Ovary (tissue), 9 donors: ENCODE measurements around the gene ARHGEF10L. TPM values are rescaled to one million over a fixed set of nuclear protein-coding genes. Genes with fewer than 3 reads are reported as not detected.

Experiments
- DNase-seq, 5 donors: peaks; one replicate each; pipeline ENCODE4 v3.0.0-alpha.2; 2019 to 2020
- H3K27ac ChIP-seq, 2 donors: fragments of 200-600 bp; one replicate each; pipeline versions ENCODE4 v1.5.1 to v1.8.0; 2019 to 2022
- H3K27me3 ChIP-seq: fragments of 200-600 bp; one replicate; pipeline ENCODE4 v1.8.0; 2022
- H3K36me3 ChIP-seq: fragments of 200-600 bp; sonication (generic); one replicate; pipeline ENCODE4 v1.5.1; 2019
- H3K4me1 ChIP-seq: one replicate; pipeline ENCODE4 v1.8.1; 2013; ENCODE audit warnings: mild to moderate bottlenecking, moderate library complexity; ENCODE audit not compliant: insufficient read depth
- H3K4me3 ChIP-seq: fragments of 200-600 bp; sonication (generic); one replicate; pipeline ENCODE4 v1.5.1; 2017
- H3K9me3 ChIP-seq, 2 donors: fragments of 200-600 bp in 1 of 2; sonication (generic) in 1 of 2; one replicate each; pipeline versions ENCODE4 v1.5.1 to v1.8.1; 2013 to 2019; ENCODE audit warnings: mild to moderate bottlenecking in 1 of 2, moderate library complexity in 1 of 2
- EP300 ChIP-seq: sonication (generic); formaldehyde crosslinking; IDR thresholded peaks from one replicate; pipeline ENCODE4 v1.6.1; 2017; ENCODE audit warnings: antibody characterized with exemption
- POLR2A ChIP-seq: fragments of 450-650 bp; IDR thresholded peaks from one replicate; pipeline ENCODE4 v1.6.1; 2017; ENCODE audit warnings: antibody characterized with exemption, mild to moderate bottlenecking, moderate library complexity
- WGBS, 3 donors: extraction: QIAGEN DNeasy Blood & Tissue Kit in 1 of 3; methylation state at CpG; one replicate each; pipeline versions ENCODE4 v1.1.5 to v1.1.7; 2013 to 2017; 5-methylcytosine and 5-hydroxymethylcytosine counted together
- intact Hi-C, 4 donors: fragments of 100-400 bp; cut with DNase I; formaldehyde crosslinking; loops; one replicate each; pipeline versions ENCODE4 v1.11.0 to v1.15.1; 2022 to 2023
- polyA plus RNA-seq, 2 donors: library from polyadenylated mRNA; stranded (reverse); fragments of 200-250 nt in 1 of 2; fragments of 350-450 nt in 1 of 2; fragmentation: Illumina TruSeq in 1 of 2; extraction: RNeasy Lipid Tissue Mini Kit (QIAGEN cat#74804) in 1 of 2; gene quantifications; one replicate each; pipeline ENCODE4 v1.2.3, GENCODE V29; 2013 to 2014
- total RNA-seq, 7 donors: library from RNA; depleted of rRNA in 2 of 7; stranded (reverse); fragments of >200 nt in 2 of 7; fragmentation: NEBNext Ultra II Directional in 3 of 7; extraction: Animal tissue kit (Norgen Biotek cat#: 25700) in 3 of 7; gene quantifications; one replicate each; pipeline versions ENCODE4 v1.1.0 to v1.2.4, GENCODE V29; 2016 to 2023
- TF ChIP-seq, protein P1 (sequence below), 3 donors: fragments of 450-650 bp in 2 of 3; fragments of 200-600 bp in 1 of 3; IDR thresholded peaks; one replicate each; pipeline versions ENCODE4 v1.5.1 to v1.8.0; 2016 to 2022; ENCODE audit warnings: antibody characterized with exemption in 3 of 3, mild to moderate bottlenecking in 1 of 3
- donor health status: DM: no; HTN: no; CAD: no; lungs with moderate emphysema.
- donor health status: DM: no; HTN: no; CAD: no.
- donor health status: Bipolar disorder and iron deficiency.
- donor health status: DM: yes; HTN: yes; CAD: no.
- donor health status: DM: no; HTN: no; CAD: no.
- donor health status: DM: yes; HTN: yes; CAD: no.

The ARHGEF10L gene
- total and polyA plus RNA-seq, 9 donors, result 3.6 to 23.0 (median 18.3) TPM

DNA sequence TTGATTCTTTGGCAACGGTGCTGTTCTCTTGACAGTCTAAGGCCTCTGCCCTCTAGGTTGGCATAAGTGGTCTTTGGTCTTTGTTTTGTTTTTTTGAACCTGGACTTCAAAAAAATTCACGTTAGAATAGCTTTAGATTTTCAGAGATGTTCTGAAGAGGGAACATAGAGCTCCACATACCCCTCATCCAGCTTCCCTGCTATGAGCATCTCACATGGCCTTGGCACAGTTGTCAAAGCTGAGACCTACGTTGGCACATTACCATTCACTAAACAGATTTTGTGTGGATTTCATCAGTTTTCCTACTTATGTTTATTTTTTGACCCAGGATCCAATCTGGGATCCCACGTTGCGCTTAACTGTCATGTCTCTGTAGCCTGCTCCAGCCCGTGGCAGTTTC lies 60.8 kb downstream of the ARHGEF10L start:
- Histone ChIP-seq H3K27ac (no peak overlapping the region), H3K27me3 (no peaks in the 10 kb centered on the region), H3K36me3 (no peaks in the 10 kb centered on the region), H3K4me1 (peaks cover 2% of the 10 kb centered on the region), H3K9me3 (no peaks in the 10 kb centered on the region), H3K4me3 (no peak overlapping the region)
- no peak for DNase-seq
- intact Hi-C loops, result loop anchor here in 2 of 4 donors (10.0 kb wide), 2 partner anchors 176 to 186 kb away; no protein-coding TSS in a partner anchor
- TF ChIP-seq, protein P1, sequence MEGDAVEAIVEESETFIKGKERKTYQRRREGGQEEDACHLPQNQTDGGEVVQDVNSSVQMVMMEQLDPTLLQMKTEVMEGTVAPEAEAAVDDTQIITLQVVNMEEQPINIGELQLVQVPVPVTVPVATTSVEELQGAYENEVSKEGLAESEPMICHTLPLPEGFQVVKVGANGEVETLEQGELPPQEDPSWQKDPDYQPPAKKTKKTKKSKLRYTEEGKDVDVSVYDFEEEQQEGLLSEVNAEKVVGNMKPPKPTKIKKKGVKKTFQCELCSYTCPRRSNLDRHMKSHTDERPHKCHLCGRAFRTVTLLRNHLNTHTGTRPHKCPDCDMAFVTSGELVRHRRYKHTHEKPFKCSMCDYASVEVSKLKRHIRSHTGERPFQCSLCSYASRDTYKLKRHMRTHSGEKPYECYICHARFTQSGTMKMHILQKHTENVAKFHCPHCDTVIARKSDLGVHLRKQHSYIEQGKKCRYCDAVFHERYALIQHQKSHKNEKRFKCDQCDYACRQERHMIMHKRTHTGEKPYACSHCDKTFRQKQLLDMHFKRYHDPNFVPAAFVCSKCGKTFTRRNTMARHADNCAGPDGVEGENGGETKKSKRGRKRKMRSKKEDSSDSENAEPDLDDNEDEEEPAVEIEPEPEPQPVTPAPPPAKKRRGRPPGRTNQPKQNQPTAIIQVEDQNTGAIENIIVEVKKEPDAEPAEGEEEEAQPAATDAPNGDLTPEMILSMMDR (IDR thresholded peaks at IDR 0.05), result no peak
- TF ChIP-seq POLR2A, result no peak
- no peak for TF ChIP-seq EP300
- 81 to 86% (median 85%) methylated on average over 6 of the region's 6 CpGs for WGBS, 3 donors

DNA sequence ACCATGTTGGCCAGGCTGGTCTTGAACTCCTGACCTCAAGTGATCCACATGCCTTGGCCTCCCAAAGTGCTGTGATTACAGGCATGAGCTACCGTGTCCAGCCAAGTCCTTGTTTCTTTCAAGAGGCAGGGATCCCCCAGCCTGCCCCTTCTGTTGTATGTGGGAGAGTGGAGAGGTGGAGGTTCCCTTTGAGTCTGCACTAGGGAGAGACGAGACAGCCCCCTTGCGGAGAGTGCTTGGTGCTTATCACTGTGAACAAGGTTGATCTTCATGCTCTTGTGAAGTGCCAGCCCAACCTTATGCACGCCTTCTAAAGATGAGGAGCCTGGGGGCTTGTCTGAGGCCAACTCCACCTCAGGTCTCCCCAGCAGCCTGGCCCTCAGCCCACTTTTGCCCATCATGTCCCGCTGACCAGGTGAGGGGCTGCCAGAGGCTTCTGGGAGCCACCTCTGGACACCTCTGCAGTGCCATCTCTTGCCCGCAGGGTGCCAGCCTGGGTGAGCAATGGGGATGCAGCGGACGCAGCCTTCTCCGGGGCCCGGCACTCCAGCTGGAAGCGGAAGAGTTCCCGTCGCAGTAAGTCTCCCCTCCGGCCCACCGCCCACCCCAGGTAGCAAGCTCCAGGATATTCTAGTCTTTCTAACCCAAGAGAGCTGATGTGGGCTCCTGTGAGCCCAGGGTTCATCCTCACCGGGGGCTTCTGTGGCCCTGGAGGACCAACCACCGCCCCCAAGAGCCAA lies 62.3 kb downstream of the ARHGEF10L start:
- Histone ChIP-seq H3K27ac (no peak overlapping the region), H3K27me3 (no peaks in the 10 kb centered on the region), H3K4me3 (no peak overlapping the region), H3K9me3 (no peaks in the 10 kb centered on the region), H3K4me1 (peaks cover 2% of the 10 kb centered on the region), H3K36me3 (no peaks in the 10 kb centered on the region)
- intact Hi-C loops, result loop anchor here in 2 of 4 donors (10.0 kb wide), 2 partner anchors 177 to 187 kb away; no protein-coding TSS in a partner anchor
- DNase-seq, result no peak
- TF ChIP-seq, protein P1 (IDR thresholded peaks at IDR 0.05), result no peak
- TF ChIP-seq POLR2A, result no peak
- TF ChIP-seq EP300, result no peak
- WGBS, 3 donors, result 90 to 95% (median 91%) methylated on average over 17 of the region's 17 CpGs

DNA sequence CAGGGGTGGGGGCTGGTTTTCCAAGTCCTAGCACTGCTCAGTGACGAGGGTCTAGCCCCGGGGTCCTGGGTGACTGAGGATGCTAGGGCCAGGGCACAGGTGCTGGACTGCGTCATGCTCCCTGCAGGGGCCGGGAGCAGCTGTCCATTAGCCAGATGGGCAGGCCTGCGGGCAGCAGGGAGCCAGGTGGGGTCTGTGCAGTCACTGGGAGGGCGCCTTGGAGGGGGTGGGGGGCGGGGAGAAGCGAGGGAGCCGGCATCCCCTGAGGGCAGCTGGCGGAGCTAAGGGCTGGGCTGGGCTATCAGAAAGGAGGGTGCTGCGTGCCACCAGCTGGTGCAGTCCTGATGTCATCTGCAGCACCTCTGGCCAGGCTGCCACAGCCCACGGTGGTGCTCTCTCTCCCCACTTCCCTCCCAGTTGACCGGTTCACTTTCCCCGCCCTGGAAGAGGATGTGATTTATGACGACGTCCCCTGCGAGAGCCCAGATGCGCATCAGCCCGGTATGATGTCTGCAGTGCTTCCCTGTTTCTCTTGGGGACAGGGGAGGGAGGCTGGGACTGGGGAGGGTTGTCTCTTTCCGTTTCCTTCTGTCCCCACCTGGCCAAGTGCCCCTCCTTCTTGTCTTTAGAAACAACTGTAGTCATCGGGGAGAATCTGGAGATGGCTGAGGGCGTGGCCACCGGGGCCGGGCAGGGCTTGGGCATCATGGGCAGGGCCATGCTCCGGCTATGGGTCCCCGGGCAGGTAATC lies 63.8 kb downstream of the ARHGEF10L start:
- intact Hi-C loops, result loop anchor here in 2 of 4 donors (10.0 kb wide), 2 partner anchors 178 to 188 kb away; no protein-coding TSS in a partner anchor
- WGBS, 3 donors, result 77 to 81% (median 80%) methylated on average over 22 to 26 of the region's 26 CpGs
- H3K9me3 ChIP-seq, result no peaks in the 10 kb centered on the region
- H3K4me1 ChIP-seq, result peaks cover 2% of the 10 kb centered on the region
- H3K36me3 ChIP-seq, result no peaks in the 10 kb centered on the region
- H3K4me3 ChIP-seq, result no peak overlapping the region
- no peak for DNase-seq
- TF ChIP-seq POLR2A, result no peak
- TF ChIP-seq, protein P1 (IDR thresholded peaks at IDR 0.05), result no peak
- no peak for TF ChIP-seq EP300
- no peak overlapping the region for H3K27ac ChIP-seq
- H3K27me3 ChIP-seq, result no peaks in the 10 kb centered on the region

DNA sequence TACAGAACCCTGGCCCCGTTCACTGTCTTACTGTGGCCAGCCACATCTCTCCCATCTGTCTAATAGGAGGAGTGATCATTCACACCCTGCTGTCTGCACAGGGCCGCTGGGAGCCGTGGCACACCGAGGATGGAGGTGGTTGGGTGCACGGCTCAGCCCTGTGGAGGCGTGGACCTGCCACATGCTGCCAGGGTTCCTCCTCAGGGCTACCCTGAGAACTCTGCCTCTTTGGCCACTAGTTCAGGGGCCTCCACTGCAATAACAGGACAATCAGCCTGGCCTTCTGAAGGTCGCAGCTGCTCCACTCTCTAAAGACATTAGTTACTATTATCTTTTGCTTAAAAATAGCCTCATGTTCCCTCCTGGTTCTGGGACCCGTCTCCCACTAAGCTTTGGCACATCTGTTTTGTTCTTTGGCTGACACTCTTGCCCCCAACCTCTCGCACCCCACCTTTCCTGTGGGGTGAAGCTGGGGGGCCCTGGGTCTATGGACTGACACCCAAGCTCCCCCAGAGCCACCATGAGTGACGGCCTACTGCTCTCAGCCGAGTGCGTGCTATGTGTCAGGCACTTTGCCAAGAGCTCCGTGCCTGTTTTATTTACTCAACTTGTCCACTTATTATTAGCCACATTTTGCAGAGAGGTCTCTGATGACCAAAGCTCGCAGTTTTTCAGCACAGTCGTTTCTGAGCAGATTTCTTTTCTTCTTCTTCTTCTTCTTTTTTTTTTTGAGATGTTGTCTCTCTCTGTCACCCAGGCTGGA lies 66.3 kb downstream of the ARHGEF10L start:
- TF ChIP-seq, protein P1 (IDR thresholded peaks at IDR 0.05), result no peak
- TF ChIP-seq EP300, result no peak
- TF ChIP-seq POLR2A, result no peak
- H3K9me3 ChIP-seq, result no peaks in the 10 kb centered on the region
- no peak overlapping the region for H3K27ac ChIP-seq
- no peaks in the 10 kb centered on the region for H3K27me3 ChIP-seq
- 48 to 54% (median 53%) methylated on average over 15 of the region's 15 CpGs for WGBS, 3 donors
- H3K4me1 ChIP-seq, result peaks cover 2% of the 10 kb centered on the region
- intact Hi-C loops, result loop anchor here (1.0 to 10.0 kb wide), 7 partner anchors 98 to 191 kb away; no protein-coding TSS in a partner anchor
- no peak overlapping the region for H3K4me3 ChIP-seq
- DNase-seq, result peak in 4 of 5 donors; percentile 37 to 55 (median 46)
- H3K36me3 ChIP-seq, result no peaks in the 10 kb centered on the region
